HG03064 (cell line): ENCODE measurements around the gene ANKRD17.
"Not testable (repeated sequence)": the region's sequence is repeated elsewhere in the genome, so short reads cannot be mapped to it uniquely, and the experiment has no call there.

Experiments used
- ATAC-seq: cut with Tn5 transposase; IDR thresholded peaks from one replicate; pipeline ENCODE4 v1.9.1; 2021; ENCODE audit warnings: low read depth; ENCODE audit not compliant: unreplicated experiment

The ANKRD17 gene

DNA sequence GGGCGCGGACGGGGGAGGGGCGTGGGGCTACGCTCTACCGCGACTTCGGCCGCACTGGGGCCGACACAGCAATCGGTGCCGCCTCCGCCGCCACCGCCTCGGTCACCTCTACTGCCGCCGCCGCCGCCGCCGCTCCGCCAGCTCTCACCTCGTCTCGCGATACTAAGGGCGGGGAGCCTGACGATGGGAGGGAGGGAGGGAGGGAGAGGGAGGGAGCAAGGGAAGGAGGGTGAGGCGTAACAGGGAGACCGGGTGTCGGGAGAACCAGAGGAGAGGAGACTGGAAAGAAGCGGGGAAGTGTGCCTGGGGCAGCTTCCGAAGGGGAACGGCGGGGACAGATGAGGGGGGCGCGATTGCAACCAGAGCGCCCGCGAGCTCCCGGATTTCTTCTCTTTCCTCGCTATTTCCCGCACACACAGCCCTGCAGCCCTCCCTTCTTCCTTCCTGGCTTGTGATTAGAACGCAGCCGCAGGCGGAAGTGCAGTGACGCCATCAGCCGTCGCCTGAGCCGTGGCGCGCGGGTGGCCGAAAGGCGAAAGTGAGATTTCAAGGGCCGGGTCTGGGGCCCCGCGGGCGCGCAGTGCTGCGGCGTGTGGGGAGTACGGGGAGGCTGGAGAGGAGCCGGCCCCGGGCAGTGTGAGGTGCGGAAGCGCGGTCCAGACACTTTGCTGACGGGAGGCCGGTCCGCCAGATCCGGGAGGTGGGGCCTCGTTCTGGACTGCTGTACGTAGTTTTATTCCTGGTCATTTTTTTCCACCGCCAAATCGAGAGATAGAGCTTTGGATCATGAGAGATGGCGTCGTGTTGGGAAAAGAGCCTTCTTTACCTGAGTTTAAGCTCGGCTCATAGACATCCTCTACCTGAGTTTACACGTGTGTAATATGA is at the start of gene ANKRD17:
Gene ANKRD17 (minus strand): TSS at position 113 of the 885 bp plus-strand sequence. CDS start 130 bp downstream, outside the sequence.
- peak; percentile 74 for ATAC-seq

DNA sequence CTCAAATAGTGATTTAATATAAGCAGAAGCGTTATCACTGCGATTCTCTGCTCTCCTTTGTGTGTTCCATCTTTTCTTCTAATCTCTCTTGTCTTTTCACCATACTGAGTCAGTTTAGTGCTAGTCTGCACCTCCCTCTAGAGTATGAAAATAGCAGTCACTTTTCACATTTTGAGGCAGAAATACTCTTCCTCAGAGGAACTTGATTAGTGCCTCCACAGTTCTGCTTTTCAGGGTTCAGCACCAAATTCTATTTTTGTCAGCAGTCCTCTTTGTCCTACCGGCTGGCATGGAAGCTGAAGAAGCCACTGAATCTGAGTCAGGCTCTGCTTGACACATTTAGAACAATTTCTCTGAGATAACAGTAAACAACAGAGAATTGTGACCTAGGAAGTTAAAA is 49.7 kb upstream of the ANKRD17 start:
- no peak for ATAC-seq

DNA sequence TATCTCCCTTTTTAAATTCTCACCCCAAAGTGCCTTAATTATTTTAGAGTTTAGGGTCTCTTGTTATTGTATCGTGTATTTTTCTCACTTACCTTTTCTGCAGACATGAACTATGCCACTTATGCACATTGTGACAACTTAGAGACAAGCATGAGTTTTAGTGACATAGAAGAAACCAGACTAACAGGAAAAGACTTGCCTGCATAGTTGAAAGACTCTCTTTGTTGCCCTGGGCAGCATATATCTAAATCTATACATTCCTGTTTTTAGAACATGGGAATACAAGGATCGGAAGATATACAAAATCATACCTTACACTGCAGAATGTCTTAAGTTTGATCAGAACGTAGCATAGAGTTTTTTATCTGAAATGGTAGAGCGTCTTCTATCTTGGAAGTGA is 45.1 kb upstream of the ANKRD17 start:
- ATAC-seq = no peak

GRCh38 chr4:73299548-73300280 is 41.1 kb upstream of the ANKRD17 start:
- no peak for ATAC-seq

GRCh38 chr4:73292661-73293060 is 34.1 kb upstream of the ANKRD17 start:
- not testable (repeated sequence) for ATAC-seq

GRCh38 chr4:73281982-73282381 is 23.4 kb upstream of the ANKRD17 start:
- no peak for ATAC-seq

DNA sequence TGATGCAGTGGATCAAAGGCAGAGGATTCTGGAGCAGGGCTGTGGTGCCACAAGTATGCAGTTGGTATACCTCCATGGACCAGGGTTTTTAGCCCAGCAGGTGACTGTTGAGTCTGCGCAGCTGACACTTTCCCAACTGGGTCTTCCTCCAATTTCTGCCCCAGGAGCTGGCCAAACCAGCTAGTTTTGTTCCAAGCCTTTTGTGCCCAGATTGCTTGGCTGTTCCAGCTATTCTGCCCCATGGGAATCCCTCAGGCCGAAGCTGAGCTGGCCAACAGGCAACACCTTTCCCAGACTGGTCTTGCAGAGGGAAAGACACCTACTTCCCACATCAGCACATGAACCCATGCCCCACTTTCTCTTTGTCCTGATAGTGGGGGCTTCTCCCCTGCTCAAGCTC is 22.8 kb upstream of the ANKRD17 start:
- ATAC-seq = no peak

GRCh38 chr4:73277201-73277600 is 18.6 kb upstream of the ANKRD17 start:
- no peak for ATAC-seq

GRCh38 chr4:73275318-73275654 is 16.7 kb upstream of the ANKRD17 start:
- no peak for ATAC-seq

DNA sequence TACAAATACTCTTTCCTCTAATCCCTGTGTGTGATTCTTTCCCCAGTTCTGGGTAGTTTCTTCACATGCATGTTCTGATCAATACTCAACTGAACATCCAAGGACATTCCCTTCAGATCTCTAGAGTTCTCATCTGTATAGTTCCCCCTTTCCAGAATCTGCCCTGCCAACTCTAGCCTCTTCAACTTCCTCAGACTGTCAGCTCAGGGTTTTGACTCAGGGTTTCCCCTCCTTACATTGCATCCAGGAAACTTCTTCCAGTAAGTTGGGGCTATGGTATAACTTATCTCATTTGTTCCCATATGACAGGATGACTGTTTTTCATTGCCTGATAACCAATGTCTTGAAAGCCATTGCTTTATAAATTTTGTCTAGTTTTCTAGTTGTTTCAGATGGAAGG is 14.2 kb upstream of the ANKRD17 start:
- no peak for ATAC-seq

GRCh38 chr4:73267050-73267449 is 8.5 kb upstream of the ANKRD17 start:
- ATAC-seq = no peak

- ATAC-seq = peak; percentile 6
Observed at GRCh38 chr4:73259571-73260090, 1.0 kb upstream of the ANKRD17 start.

DNA sequence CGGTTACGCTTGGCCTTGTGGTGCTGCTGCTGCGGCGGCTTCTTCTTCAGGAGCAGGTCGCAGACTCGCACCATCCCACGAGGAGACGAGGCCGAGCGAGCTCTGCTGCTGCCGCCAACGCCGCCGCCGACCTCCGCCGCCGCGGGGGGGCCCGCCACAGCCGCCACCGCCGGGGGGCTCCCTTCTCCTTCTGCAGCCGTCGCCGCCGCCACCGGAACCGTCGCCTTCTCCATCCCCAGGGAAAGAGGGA is 237 bp downstream of the ANKRD17 start:
- ATAC-seq = peak; percentile 28

GRCh38 chr4:73257651-73258435 is 755 bp downstream of the ANKRD17 start:
- peak; percentile 5 for ATAC-seq

DNA sequence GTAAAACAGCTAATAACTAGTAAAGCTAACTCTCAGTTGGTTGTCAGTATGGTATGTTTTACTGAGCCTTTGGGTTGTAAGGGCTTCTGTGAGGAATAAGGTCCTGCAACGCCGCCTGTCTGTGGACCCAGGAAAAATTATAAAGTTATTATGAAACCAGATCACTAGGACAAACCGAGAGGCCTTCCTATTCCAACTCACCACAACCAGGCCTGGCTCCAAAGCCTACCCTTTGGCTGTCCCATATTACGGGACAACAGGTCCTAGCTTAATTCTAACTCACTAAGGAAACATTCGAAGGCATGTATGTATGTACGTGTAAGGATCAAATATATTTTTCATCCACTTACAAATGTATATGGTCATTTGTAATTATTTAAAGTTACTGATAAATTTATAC is 1.4 kb downstream of the ANKRD17 start:
- ATAC-seq = peak; percentile 32

DNA sequence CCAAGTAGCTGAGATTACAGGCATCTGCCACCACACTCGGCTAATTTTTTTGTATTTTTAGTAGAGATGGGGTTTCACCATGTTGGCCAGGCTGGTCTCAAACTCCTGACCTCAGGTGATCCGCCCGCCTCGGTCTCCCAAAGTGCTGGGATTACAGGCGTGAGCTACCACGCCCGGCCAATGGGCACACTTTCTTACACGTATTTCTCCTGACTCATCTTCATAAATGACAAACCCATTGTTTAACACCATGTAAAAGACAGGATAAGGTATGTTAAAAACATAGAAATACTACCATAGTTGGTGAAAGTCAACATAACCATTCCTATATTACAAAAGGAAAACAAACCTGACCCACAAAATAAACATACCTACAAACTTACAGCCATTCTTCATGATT is 2.8 kb downstream of the ANKRD17 start:
- ATAC-seq = not testable (repeated sequence)

- no peak for ATAC-seq
Observed at GRCh38 chr4:73252001-73252400, 6.6 kb downstream of the ANKRD17 start.

DNA sequence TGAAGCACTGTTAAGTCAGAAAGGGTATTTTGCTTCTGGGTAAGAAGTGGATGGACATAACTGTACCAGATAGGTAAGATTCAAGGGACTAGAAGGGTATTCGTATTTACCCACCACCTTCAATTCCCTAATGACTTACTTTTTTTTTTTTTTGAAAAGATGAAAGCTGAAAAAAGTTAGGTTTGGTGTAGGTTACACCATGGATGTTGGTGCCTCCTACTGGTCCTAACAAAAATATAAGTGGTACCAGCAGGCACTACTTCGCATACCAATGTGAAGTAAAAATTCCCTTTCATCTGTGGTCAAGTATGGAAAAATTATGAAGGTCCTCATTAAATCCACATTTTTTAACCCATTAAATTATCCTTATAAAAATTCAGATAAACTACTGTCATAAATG is 7.2 kb downstream of the ANKRD17 start:
- ATAC-seq = no peak

DNA sequence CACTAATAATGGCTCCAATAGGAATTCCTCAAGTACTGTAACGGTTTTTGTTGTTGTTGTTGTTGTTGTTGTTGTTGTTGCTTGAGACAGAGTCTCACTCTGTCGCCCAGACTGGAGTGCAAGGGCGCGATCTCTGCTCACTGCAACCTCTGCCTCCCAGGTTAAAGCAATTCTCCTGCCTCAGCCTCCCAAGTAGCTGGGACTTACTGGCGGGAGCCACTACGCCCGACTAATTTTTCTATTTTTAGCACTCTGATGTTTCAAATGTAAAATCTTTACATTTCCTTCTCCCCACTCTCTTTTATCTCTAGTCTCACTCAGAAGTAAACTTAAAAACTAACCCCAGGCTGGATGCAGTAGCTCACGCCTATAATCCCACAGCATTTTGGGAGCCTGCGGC is 8.0 kb downstream of the ANKRD17 start:
- no peak for ATAC-seq

DNA sequence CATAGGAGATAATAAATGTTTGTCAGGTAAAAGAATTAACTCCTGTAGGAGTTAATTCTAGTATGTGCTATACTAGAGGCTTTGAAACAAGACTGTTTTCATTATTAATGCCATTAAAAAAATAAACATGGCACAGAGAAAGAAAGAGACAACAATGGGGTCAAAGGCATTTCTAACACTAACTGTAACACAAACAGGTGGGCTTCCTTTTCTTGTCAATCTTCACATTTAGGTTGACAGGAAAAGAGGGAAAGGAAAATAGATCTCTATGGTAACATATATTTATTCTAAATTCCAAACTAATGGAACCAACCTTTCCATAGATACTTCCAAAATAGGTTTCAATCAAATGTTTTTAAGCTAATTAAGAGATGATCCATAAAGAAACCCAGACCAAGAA is 9.8 kb downstream of the ANKRD17 start:
- ATAC-seq = no peak

- no peak for ATAC-seq
Observed at GRCh38 chr4:73248416-73248815, 10.2 kb downstream of the ANKRD17 start.
